ENCODE data around the gene C13orf46. TPM values are rescaled to one million over a fixed set of nuclear protein-coding genes. Genes with fewer than 3 reads are reported as not detected.

C13orf46 gene
- total RNA-seq, 1 donor from 2014 or later = 0.54 TPM

DNA sequence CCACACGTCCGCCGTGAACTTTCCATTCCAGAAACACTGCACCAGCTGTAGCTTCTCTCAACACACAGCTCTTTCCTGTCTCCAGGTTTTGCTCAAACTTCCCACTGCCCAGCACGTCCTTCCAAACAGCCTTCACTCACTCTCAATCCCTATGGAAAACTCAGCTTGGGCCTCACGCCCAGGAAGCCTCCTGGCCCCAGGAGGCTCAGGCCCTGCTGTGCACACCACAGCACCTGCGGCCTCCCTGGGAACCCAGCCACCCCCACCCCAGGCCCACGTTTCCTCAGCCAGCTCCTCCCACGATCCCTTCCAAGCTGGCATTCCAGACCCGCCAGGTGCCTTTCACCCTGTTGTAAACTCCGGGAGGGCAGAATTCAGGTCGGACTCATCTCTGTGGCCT lies 35.2 kb downstream of the C13orf46 start:
- H3K36me3 Mint-ChIP-seq = no peaks in the 10 kb centered on the region
- no peak for DNase-seq (ENCODE audit: low spot score in 2 of 2, unreplicated experiment in 2 of 2)
- H3K27ac Mint-ChIP-seq = no peak overlapping the region
- peaks cover 31% of the 10 kb centered on the region for H3K4me1 Mint-ChIP-seq
- TF ChIP-seq, protein P1, sequence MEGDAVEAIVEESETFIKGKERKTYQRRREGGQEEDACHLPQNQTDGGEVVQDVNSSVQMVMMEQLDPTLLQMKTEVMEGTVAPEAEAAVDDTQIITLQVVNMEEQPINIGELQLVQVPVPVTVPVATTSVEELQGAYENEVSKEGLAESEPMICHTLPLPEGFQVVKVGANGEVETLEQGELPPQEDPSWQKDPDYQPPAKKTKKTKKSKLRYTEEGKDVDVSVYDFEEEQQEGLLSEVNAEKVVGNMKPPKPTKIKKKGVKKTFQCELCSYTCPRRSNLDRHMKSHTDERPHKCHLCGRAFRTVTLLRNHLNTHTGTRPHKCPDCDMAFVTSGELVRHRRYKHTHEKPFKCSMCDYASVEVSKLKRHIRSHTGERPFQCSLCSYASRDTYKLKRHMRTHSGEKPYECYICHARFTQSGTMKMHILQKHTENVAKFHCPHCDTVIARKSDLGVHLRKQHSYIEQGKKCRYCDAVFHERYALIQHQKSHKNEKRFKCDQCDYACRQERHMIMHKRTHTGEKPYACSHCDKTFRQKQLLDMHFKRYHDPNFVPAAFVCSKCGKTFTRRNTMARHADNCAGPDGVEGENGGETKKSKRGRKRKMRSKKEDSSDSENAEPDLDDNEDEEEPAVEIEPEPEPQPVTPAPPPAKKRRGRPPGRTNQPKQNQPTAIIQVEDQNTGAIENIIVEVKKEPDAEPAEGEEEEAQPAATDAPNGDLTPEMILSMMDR (IDR thresholded peaks at IDR 0.05; ENCODE audit: unreplicated experiment) = no peak
- H3K9me3 Mint-ChIP-seq = no peaks in the 10 kb centered on the region
- no peaks in the 10 kb centered on the region for H3K27me3 Mint-ChIP-seq (ENCODE audit: low read depth)
- no peak overlapping the region for H3K4me3 Mint-ChIP-seq

DNA sequence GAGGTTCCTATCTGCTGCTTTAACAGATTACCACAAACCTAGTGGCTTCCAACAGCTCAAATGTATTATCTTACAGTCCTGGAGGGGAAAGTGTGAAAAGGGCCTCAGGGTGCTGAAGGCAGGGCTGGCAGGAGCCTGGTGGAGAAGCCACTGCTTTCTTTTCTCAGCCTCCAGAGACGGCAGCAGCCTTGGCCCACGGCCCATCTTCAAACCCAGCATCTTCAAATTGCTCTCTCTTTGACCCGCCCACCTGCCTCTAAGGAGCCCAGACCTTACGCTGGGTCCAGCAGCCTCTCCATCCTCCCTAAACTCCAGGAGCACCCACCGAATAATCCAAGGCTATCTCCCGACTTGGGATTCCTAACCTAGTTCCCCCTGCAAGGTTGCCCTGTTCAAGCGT lies 35.6 kb downstream of the C13orf46 start:
- H3K9me3 Mint-ChIP-seq = no peaks in the 10 kb centered on the region
- no peak overlapping the region for H3K4me3 Mint-ChIP-seq
- H3K27ac Mint-ChIP-seq = peak overlapping the region; percentile 39
- no peaks in the 10 kb centered on the region for H3K36me3 Mint-ChIP-seq
- DNase-seq (ENCODE audit: low spot score in 2 of 2, unreplicated experiment in 2 of 2) = no peak
- no peaks in the 10 kb centered on the region for H3K27me3 Mint-ChIP-seq (ENCODE audit: low read depth)
- TF ChIP-seq, protein P1 (IDR thresholded peaks at IDR 0.05; ENCODE audit: unreplicated experiment) = no peak
- H3K4me1 Mint-ChIP-seq = peaks cover 31% of the 10 kb centered on the region

DNA sequence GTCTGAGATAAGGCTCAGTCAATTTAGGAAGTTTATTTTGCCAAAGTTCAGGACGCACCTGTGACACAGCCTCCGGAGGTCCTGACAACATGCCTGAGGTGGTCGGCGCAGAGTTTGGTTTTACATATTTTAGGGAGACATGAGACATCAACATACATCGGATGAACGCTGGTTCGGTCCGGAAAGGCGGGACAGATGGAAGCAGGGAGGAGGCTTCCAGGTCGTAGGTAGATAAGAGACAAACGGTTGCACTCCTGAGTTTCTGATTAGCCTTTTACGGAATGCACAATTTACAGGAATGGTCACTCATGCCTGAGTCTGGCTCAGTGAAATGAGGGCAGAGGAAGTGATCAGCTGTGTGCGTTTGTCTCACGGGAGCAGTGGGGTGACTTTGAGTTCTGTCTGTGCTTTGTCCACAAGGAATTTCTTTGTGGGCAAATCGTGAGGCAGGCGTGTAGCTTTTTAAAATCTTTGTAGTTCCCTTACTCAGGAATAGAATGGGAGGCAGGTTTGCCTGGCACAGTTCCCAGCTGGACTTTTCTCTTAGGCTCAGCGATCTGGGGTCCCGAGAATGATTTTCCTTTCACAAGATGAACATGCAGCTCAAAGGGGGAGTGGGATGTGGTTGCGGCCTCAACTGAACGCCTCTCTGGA lies 36.2 kb downstream of the C13orf46 start:
- TF ChIP-seq, protein P1 (IDR thresholded peaks at IDR 0.05; ENCODE audit: unreplicated experiment) = no peak
- H3K9me3 Mint-ChIP-seq = no peaks in the 10 kb centered on the region
- peak overlapping the region; percentile 39 for H3K27ac Mint-ChIP-seq
- DNase-seq (ENCODE audit: low spot score in 2 of 2, unreplicated experiment in 2 of 2) = no peak
- no peaks in the 10 kb centered on the region for H3K27me3 Mint-ChIP-seq (ENCODE audit: low read depth)
- H3K4me1 Mint-ChIP-seq = peaks cover 31% of the 10 kb centered on the region
- no peaks in the 10 kb centered on the region for H3K36me3 Mint-ChIP-seq
- no peak overlapping the region for H3K4me3 Mint-ChIP-seq

DNA sequence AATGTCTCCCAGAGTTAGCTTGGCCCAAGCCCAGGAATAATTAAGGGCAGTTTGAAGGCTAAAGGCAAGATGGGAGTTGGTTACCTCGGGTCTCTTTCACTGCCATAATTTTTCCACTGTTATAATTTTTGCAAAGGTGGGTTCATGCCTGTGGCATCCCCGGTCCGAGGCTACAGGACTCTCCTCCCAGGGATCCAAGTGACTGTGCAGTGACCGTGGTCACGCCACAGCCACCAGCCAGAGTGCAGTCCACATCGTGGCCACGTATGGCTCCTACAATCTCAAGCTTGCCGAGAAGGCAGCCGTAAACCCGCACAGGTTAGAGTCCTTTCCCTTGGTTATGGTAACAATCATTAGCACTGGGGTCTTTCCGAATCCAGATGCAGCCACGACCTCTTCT lies 36.8 kb downstream of the C13orf46 start:
- Mint-ChIP-seq H3K27me3 (ENCODE audit: low read depth) (no peaks in the 10 kb centered on the region), H3K9me3 (no peaks in the 10 kb centered on the region), H3K27ac (no peak overlapping the region), H3K4me1 (peaks cover 31% of the 10 kb centered on the region), H3K36me3 (no peaks in the 10 kb centered on the region), H3K4me3 (no peak overlapping the region)
- TF ChIP-seq, protein P1 (IDR thresholded peaks at IDR 0.05; ENCODE audit: unreplicated experiment) = no peak
- DNase-seq (ENCODE audit: low spot score in 2 of 2, unreplicated experiment in 2 of 2) = no peak

DNA sequence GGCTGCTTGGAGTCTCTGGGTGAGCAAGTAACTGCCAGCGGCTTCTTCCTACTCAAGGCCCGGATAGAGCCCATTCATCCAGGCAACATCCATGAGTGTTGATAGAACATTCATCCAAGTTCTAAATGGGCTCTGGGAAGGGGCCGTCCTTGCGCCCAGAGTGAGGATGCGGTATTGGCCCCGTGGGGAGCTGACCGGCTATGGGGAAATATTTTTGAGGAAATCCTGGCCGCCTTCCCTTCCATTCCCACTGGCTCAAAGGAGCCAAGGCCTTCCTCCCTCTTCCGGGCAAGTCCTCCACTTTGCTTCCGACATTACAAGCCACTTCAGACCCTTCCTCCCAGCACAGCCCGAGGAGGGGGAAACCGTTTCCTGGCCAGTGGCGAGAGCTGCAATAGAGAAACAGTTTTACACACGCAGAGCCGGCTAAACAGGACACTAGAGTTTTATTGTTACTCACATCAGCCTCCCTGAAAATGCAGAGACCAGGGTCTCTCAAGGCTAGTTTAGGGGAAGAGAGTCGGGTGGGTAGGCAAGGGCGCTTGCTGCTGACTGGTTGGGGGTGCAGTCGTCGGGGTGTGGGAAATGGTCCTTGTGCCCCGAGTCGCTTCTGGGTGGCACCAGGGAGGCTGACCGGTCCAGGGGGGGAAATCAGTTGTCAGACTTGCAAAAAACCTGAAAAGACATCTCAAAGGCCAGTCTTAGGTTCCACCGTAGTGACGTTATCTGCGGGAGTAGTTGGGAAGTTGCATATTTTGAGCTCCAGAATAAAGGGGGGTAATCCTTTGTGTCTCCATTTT lies 37.5 kb downstream of the C13orf46 start:
- no peak for DNase-seq (ENCODE audit: low spot score in 2 of 2, unreplicated experiment in 2 of 2)
- TF ChIP-seq, protein P1 (IDR thresholded peaks at IDR 0.05; ENCODE audit: unreplicated experiment) = no peak

More for the DNA sequence above, 37.5 kb downstream of the C13orf46 start:
- Mint-ChIP-seq H3K4me1 (peaks cover 31% of the 10 kb centered on the region), H3K27ac (no peak overlapping the region), H3K4me3 (no peak overlapping the region), H3K36me3 (no peaks in the 10 kb centered on the region), H3K27me3 (ENCODE audit: low read depth) (no peaks in the 10 kb centered on the region), H3K9me3 (no peaks in the 10 kb centered on the region)

All from mesothelial cell of epicardium (in vitro differentiated cells).